SK-N-SH treated with all-trans-retinoic acid at 6 μM for 48 hours (cell line): ENCODE measurements around the gene CTTNBP2.

Experiments used
- ATAC-seq: fragments of 200-7000 bp; cut with Tn5 transposase; 3 replicates; pipeline ENCODE4 v1.9.1; 2020; ENCODE audit warnings: mild to moderate bottlenecking, moderate library complexity
- ARNTL ChIP-seq: fragments of 450-650 bp; formaldehyde crosslinking; IDR thresholded peaks from 2 replicates; pipeline ENCODE4 v1.5.0; 2020; ENCODE audit warnings: low read depth, mild to moderate bottlenecking, moderate library complexity, borderline replicate concordance
- BACH2 ChIP-seq: fragments of 250-450 bp; sonication (Bioruptor Pico); IDR thresholded peaks from 2 replicates; pipeline ENCODE4 v1.9.0; 2021; ENCODE audit warnings: mild to moderate bottlenecking, borderline replicate concordance
- CSDC2 ChIP-seq: fragments of 250-450 bp; sonication (Bioruptor Pico); IDR thresholded peaks from 2 replicates; pipeline ENCODE4 v1.5.0; 2020; ENCODE audit warnings: mild to moderate bottlenecking, moderate library complexity
- ESRRG ChIP-seq: fragments of 250-450 bp; sonication (Bioruptor Pico); IDR thresholded peaks from 2 replicates; pipeline ENCODE4 v1.6.1; 2021; ENCODE audit warnings: mild to moderate bottlenecking
- ISL1 ChIP-seq: fragments of 250-450 bp; sonication (Bioruptor Pico); IDR thresholded peaks from 2 replicates; pipeline ENCODE4 v2.1.2; 2022; ENCODE audit warnings: mild to moderate bottlenecking, moderate library complexity
- PPARA ChIP-seq: fragments of 250-450 bp; sonication (Bioruptor Pico); IDR thresholded peaks from 2 replicates; pipeline ENCODE4 v1.5.0; 2020; ENCODE audit warnings: mild to moderate bottlenecking, borderline replicate concordance
- SNAI2 ChIP-seq: fragments of 250-450 bp; sonication (Bioruptor Pico); IDR thresholded peaks from 2 replicates; pipeline ENCODE4 v1.5.0; 2020; ENCODE audit warnings: mild to moderate bottlenecking, moderate library complexity
- TCF4 ChIP-seq: fragments of 250-450 bp; sonication (Bioruptor Pico); IDR thresholded peaks from 2 replicates; pipeline ENCODE4 v1.8.0; 2021; ENCODE audit warnings: mild to moderate bottlenecking, moderate library complexity, borderline replicate concordance
- TOX ChIP-seq: fragments of 250-450 bp; sonication (Bioruptor Pico); IDR thresholded peaks from 2 replicates; pipeline ENCODE4 v1.8.0; 2021; ENCODE audit warnings: mild to moderate bottlenecking, moderate library complexity, borderline replicate concordance
- ZC3H10 ChIP-seq: fragments of 250-450 bp; sonication (Bioruptor Pico); IDR thresholded peaks from 2 replicates; pipeline ENCODE4 v1.5.1; 2021; ENCODE audit warnings: mild to moderate bottlenecking, moderate library complexity
- ZNF565 ChIP-seq: fragments of 450-650 bp; formaldehyde crosslinking; conservative IDR thresholded peaks from 2 replicates; pipeline ENCODE4 v1.5.0; 2020; ENCODE audit warnings: low read depth, mild to moderate bottlenecking, moderate library complexity
- ZNF70 ChIP-seq: fragments of 450-650 bp; formaldehyde crosslinking; IDR thresholded peaks from 2 replicates; pipeline ENCODE4 v1.5.0; 2020; ENCODE audit warnings: mild to moderate bottlenecking, moderate library complexity
- TF ChIP-seq, protein P1 (sequence below): fragments of 250-450 bp; sonication (Bioruptor Pico); IDR thresholded peaks from 2 replicates; pipeline ENCODE4 v1.8.0; 2021; ENCODE audit warnings: low read depth, mild to moderate bottlenecking, moderate library complexity, borderline replicate concordance
- TF ChIP-seq, protein P2 (sequence below): fragments of 250-450 bp; sonication (Bioruptor Pico); IDR thresholded peaks from 2 replicates; pipeline ENCODE4 v1.5.1; 2020; ENCODE audit warnings: low read depth, mild to moderate bottlenecking, moderate library complexity
- TF ChIP-seq, protein P3 (sequence below): fragments of 250-450 bp; sonication (Bioruptor Pico); IDR thresholded peaks from 2 replicates; pipeline ENCODE4 v1.5.1; 2021; ENCODE audit warnings: mild to moderate bottlenecking, moderate library complexity
- TF ChIP-seq, protein P4 (sequence below): fragments of 250-450 bp; sonication (Bioruptor Pico); IDR thresholded peaks from 2 replicates; pipeline ENCODE4 v1.8.0; 2020; ENCODE audit warnings: mild to moderate bottlenecking, moderate library complexity, borderline replicate concordance
- TF ChIP-seq, protein P5 (sequence below): fragments of 250-450 bp; sonication (Bioruptor Pico); IDR thresholded peaks from 2 replicates; pipeline ENCODE4 v1.5.0; 2020; ENCODE audit warnings: mild to moderate bottlenecking, moderate library complexity

CTTNBP2 gene

DNA sequence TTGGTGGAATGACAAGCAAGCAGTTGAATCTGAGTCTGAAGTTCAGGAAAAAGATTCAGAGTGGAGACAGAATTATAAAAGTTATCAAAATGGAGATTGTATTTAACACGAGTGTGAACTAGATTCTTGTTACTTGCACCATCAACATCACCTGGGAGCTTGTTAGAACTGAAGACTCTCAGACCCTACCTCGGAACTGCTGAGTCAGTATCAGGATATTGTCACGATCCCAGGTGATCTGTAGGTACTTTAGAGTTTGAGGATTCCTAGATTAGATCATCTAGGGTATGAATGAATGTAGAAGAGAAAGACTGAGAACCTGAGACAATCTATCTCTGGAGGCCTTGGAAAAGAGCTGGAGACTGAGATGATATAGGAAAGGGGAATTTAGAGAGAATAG lies 194.1 kb downstream of the CTTNBP2 start (continued):
- TF ChIP-seq, protein P1, sequence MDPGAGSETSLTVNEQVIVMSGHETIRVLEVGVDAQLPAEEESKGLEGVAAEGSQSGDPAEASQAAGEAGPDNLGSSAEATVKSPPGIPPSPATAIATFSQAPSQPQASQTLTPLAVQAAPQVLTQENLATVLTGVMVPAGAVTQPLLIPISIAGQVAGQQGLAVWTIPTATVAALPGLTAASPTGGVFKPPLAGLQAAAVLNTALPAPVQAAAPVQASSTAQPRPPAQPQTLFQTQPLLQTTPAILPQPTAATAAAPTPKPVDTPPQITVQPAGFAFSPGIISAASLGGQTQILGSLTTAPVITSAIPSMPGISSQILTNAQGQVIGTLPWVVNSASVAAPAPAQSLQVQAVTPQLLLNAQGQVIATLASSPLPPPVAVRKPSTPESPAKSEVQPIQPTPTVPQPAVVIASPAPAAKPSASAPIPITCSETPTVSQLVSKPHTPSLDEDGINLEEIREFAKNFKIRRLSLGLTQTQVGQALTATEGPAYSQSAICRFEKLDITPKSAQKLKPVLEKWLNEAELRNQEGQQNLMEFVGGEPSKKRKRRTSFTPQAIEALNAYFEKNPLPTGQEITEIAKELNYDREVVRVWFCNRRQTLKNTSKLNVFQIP (CRISPR knock-in tag): no peak
- TF ChIP-seq ARNTL (CRISPR knock-in tag): no peak
- TF ChIP-seq TOX (CRISPR knock-in tag): no peak
- TF ChIP-seq, protein P2, sequence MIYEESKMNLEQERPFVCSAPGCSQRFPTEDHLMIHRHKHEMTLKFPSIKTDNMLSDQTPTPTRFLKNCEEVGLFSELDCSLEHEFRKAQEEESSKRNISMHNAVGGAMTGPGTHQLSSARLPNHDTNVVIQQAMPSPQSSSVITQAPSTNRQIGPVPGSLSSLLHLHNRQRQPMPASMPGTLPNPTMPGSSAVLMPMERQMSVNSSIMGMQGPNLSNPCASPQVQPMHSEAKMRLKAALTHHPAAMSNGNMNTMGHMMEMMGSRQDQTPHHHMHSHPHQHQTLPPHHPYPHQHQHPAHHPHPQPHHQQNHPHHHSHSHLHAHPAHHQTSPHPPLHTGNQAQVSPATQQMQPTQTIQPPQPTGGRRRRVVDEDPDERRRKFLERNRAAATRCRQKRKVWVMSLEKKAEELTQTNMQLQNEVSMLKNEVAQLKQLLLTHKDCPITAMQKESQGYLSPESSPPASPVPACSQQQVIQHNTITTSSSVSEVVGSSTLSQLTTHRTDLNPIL (CRISPR knock-in tag): no peak

DNA sequence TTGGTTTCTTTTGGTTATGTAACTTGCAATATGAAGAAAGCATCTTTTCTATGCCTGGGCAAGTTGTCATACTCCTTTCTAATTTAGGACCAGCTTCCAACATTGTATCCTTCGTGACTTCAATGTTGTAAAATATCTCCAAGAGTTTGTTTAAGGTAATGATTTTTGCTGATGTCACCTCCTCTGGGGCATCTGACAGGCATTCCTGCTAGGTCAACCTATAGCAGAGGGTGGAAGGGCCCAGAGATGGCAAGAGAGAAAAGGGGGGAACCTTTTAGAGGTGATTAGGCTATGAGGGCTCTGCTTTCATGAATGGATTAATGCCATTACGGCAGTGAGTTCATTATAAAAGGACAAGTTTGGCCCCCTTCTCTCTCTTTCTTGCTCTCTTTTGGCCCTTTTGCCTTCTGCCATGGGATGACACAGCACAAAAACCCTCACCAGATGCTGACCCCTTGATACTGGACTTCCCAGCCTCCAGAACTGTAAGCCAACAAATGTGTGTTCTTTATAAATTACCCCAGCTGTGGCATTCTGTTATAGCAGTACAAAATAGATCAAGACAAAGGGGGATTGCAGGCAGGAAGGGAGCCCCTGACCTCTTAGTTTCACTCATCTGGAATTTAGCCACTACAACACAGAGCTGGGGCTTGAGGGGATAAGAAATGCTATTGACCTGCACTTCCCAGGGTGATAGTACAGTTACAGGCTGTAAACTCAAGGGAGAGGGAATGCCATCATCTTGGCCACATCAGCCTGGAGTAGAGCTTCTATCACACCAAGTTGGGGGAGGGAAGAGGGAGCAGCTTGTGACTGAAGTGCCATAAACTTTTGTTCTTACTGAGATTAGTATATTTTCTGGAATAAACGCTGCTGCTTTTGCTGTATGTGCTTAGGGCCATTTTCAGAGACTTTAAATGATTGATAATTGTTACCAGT lies 197.5 kb downstream of the CTTNBP2 start:
- no peak for ATAC-seq
- TF ChIP-seq, protein P1 (CRISPR knock-in tag): no peak
- no peak for TF ChIP-seq ZNF70 (CRISPR knock-in tag)
- no peak for TF ChIP-seq SNAI2 (CRISPR knock-in tag)
- TF ChIP-seq CSDC2: no peak
- TF ChIP-seq ZC3H10 (CRISPR knock-in tag): no peak
- TF ChIP-seq, protein P3, sequence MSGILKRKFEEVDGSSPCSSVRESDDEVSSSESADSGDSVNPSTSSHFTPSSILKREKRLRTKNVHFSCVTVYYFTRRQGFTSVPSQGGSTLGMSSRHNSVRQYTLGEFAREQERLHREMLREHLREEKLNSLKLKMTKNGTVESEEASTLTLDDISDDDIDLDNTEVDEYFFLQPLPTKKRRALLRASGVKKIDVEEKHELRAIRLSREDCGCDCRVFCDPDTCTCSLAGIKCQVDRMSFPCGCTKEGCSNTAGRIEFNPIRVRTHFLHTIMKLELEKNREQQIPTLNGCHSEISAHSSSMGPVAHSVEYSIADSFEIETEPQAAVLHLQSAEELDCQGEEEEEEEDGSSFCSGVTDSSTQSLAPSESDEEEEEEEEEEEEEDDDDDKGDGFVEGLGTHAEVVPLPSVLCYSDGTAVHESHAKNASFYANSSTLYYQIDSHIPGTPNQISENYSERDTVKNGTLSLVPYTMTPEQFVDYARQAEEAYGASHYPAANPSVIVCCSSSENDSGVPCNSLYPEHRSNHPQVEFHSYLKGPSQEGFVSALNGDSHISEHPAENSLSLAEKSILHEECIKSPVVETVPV: no peak
- TF ChIP-seq ISL1: no peak
- no peak for TF ChIP-seq PPARA (CRISPR knock-in tag)
- TF ChIP-seq ZNF565 (CRISPR knock-in tag): no peak
- no peak for TF ChIP-seq TCF4 (CRISPR knock-in tag)
- TF ChIP-seq, protein P4, sequence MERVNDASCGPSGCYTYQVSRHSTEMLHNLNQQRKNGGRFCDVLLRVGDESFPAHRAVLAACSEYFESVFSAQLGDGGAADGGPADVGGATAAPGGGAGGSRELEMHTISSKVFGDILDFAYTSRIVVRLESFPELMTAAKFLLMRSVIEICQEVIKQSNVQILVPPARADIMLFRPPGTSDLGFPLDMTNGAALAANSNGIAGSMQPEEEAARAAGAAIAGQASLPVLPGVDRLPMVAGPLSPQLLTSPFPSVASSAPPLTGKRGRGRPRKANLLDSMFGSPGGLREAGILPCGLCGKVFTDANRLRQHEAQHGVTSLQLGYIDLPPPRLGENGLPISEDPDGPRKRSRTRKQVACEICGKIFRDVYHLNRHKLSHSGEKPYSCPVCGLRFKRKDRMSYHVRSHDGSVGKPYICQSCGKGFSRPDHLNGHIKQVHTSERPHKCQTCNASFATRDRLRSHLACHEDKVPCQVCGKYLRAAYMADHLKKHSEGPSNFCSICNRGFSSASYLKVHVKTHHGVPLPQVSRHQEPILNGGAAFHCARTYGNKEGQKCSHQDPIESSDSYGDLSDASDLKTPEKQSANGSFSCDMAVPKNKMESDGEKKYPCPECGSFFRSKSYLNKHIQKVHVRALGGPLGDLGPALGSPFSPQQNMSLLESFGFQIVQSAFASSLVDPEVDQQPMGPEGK (CRISPR knock-in tag): no peak
- no peak for TF ChIP-seq ARNTL (CRISPR knock-in tag)
- TF ChIP-seq, protein P5, sequence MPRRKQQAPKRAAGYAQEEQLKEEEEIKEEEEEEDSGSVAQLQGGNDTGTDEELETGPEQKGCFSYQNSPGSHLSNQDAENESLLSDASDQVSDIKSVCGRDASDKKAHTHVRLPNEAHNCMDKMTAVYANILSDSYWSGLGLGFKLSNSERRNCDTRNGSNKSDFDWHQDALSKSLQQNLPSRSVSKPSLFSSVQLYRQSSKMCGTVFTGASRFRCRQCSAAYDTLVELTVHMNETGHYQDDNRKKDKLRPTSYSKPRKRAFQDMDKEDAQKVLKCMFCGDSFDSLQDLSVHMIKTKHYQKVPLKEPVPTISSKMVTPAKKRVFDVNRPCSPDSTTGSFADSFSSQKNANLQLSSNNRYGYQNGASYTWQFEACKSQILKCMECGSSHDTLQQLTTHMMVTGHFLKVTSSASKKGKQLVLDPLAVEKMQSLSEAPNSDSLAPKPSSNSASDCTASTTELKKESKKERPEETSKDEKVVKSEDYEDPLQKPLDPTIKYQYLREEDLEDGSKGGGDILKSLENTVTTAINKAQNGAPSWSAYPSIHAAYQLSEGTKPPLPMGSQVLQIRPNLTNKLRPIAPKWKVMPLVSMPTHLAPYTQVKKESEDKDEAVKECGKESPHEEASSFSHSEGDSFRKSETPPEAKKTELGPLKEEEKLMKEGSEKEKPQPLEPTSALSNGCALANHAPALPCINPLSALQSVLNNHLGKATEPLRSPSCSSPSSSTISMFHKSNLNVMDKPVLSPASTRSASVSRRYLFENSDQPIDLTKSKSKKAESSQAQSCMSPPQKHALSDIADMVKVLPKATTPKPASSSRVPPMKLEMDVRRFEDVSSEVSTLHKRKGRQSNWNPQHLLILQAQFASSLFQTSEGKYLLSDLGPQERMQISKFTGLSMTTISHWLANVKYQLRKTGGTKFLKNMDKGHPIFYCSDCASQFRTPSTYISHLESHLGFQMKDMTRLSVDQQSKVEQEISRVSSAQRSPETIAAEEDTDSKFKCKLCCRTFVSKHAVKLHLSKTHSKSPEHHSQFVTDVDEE: no peak

DNA sequence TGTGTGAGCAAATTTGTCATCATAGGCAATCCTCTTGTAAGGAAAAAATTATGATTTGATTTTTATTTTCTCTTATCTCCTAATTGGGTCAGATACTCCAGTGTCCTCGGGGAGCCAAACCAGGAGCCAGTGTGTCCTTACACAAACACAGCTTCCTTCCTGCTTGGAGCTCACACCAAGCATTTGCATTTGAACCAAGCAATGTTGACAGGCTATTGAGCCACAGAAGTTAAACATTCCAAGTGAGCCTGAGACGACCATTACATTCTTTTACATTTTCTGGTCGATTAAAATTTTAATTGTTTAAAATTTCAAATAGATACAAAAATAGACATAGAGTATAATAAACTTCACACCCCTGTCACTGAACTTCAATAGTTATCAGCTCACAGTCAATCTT lies 198.6 kb downstream of the CTTNBP2 start:
- TF ChIP-seq BACH2 (CRISPR knock-in tag) (no peak), ESRRG (CRISPR knock-in tag) (no peak)
- no peak for ATAC-seq
